HPDE6-E6E7 (cell line): ENCODE measurements around the gene KCNMA1.

Source experiments
- DNase-seq: peaks from one replicate; pipeline ENCODE4 v3.0.0; 2011; ENCODE audit warnings: missing footprints; ENCODE audit errors: extremely low spot score

Gene KCNMA1

DNA sequence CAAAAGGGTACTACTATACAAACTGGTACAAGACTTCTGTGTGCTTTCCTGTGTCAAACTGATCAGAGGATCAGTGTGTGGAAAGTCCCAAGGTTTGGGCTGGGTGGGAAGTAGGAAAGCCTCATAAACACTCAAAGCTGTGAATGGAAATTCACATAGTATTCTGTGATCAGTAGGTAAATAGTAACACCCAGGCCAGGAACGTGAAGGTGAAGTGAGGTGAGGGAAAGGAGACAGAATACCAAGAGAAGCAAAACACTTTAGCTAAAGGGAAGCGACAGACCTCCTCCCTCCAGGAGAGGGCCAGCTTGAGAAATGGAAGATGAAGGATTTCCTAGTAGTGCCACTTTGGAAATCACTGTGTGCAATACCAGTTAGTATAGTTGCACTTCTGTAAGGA is 451.9 kb downstream of the KCNMA1 start:
- DNase-seq: no peak

GRCh38 chr10:77182803-77183202 is 454.8 kb downstream of the KCNMA1 start:
- no peak for DNase-seq

DNA sequence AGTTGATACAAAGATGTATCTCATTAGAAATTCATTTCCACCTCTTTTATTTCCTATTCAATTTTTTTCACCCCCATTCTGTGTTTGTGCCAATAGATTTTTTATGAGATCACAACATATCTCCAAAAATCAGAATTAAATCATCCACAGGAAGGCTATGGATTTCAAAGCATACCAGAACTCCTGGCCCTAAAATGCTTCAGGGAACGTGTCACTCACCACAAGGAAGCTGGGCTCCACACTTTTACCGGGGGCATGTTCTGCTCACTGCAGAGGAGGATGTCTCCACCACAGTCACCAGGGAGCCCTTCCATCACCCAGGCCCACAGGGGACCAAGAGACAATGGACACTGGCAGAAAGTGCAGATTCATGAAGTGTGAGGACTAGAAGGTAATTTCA is 456.8 kb downstream of the KCNMA1 start:
- no peak for DNase-seq

DNA sequence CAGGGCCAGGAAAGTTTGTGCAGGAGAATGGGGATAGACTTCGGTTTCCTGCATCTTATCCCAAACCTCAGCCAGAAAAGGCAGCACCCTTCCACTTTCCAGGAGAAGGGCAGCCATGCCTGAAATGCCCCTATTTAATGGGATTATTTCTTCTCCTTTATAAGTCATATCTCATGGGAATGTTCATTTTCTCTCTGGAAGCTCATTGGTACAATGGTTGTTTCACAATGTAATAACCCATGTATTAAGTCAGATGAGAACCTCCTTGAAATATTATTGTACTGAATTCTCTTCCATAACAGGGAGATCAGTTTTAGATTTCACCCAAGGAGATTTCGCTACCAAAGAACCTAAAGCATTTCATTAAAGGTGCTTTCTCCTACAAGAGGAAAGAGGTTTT is 457.5 kb downstream of the KCNMA1 start:
- no peak for DNase-seq

DNA sequence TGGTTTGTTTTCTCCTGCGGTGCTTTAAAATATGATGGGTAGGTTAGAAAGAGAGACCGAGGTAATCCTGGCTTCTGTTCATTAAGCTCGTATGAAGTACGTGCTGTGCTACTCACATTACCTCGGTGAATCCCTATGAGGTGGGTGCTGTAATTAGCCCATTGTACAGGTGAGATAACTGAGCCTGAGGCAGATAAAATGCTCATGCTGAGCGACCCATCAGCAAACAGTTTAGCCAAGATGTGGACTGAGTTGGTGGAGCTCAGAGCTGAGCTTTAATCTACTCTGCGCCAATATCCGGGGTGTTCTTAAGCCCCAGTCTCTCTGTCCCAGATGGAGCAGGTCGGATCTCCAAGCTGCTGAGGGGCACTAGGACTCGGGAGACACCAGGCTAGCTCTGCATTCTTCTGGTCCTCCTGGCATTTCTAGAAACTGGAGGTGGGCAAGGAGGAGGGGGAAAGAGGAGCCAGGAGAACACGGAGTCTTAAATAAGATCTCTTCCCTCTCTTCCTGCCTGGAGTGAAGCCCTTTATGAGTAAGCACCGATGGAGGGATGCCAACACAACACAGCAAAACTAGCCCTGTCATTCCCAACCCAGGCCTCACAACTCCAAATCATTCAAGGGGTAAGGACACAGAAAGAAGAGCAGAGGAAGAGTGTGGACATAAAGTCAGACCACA is 458.5 kb downstream of the KCNMA1 start:
- no peak for DNase-seq

GRCh38 chr10:77177589-77177988 is 460.0 kb downstream of the KCNMA1 start:
- no peak for DNase-seq

- DNase-seq: no peak
These were observed 460.4 kb downstream of the KCNMA1 start for GRCh38 chr10:77177161-77177560.

DNA sequence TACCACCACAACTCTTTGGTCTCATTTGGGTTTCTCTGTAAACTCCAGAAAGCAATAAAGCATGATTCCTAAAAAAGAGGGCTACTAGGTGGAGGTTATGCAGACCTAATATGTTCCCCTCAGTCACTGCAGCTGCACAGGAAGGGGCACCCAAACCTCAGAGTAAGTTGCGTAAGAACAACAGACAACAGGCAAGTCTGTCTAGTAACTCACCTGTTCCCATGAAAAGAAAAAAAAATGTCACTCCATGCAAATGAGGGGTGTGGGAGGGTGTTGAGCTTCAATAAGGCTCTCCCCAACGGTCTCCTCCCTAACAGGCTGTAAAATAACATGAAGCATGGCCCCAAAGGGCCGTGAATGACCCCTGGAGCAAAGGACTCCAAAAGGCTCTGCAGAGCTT is 461.4 kb downstream of the KCNMA1 start:
- DNase-seq: no peak

GRCh38 chr10:77175631-77176222 is 461.9 kb downstream of the KCNMA1 start:
- no peak for DNase-seq

DNA sequence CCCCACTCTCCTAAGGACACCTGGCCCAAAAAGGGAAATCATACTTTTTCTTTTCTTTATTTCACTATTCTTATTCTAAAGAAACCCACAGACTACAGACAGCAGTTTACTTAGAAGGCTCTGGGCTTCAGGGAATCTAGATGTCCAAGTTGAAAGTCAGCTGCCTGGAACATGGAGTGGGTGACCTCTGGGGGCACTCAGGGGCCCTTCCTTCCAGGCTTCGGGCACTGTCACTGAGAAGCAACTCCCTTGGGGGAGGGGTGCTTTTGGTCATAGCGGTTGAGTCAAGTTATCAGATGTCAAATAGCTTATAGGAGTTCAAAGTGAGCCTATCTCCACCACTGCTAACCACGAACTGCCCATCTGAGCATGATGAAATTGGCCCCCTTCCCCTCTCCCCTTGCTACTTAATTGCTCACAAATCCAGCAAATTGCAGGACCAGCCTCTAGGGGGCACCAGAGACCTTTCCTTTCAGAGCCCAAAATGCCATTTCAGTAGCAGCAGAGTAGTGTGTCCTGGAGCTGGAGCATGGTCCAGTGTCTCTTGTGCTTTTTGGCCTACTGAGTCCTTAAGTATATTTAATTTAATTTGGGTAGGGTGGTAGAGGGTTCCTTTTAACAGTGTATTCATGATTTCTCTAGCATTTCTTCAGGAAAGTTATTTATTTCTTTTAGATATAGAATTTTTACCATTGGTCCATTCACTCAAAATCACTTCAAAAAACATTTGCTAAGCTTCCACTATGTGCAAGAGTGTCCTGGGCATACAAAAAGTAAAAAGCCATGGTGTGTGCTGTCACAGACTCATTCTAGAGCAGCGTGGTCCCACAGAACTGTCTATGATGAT is 463.8 kb downstream of the KCNMA1 start:
- DNase-seq: peak; percentile 56

GRCh38 chr10:77172086-77172485 is 465.5 kb downstream of the KCNMA1 start:
- no peak for DNase-seq

GRCh38 chr10:77168861-77169260 is 468.7 kb downstream of the KCNMA1 start:
- DNase-seq: no peak

DNA sequence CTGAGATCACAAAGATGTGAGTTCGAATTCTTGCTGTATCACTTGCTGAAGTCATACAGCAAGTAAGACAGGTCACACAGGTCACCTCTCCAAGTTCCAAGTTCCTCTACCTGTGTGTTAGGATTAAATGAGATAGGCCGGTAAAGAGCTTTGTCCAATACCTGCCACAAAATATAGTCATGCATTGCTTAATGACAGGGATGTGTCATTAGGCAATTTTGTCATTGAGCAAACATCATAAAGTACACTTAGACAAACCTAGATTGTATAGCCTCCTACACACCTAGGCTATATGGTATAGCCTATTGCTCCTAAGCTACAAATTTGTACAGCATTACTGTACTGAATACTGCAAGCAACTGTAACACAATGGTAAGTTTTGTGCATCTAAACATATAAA is 469.4 kb downstream of the KCNMA1 start:
- DNase-seq: no peak

DNA sequence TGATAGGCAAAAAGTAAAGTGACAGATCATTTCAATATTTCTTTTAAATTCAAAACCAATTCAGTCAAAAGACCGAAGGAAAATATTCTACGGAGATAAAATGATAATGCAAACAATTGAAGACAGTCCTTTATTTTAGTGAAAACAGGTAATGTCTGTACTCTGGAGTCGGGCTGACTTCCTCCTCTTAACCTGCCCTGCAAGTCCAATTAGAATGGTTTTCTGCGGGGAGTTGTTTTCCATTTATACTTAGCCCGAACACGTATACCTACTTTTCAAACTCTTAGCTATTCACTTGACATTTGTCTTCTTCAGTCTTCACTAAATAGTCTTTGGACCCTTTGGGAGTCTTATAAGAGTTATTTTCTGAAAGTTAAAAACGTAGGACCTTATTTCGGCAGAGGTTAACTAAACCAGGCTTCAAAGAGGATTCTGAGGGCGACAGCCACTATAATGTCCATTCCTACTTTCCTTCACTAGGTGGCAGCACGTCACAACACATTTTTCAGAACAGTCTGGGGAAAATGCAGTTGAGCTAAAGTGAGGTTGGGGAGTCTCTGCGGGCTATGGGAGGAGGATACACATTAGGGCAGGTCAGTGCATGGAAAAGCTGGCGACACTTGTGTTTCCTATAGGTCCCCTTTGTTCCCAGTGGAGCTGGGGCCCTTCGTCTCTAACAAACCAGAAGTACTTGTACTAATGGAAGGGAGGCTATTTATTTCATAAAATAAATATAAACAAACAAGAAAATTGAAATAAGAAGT is 472.0 kb downstream of the KCNMA1 start:
- DNase-seq: no peak

GRCh38 chr10:77164616-77165311 is 472.8 kb downstream of the KCNMA1 start:
- no peak for DNase-seq

GRCh38 chr10:77163670-77164348 is 473.8 kb downstream of the KCNMA1 start:
- DNase-seq: peak; percentile 83

GRCh38 chr10:77162697-77163096 is 474.9 kb downstream of the KCNMA1 start:
- no peak for DNase-seq

DNA sequence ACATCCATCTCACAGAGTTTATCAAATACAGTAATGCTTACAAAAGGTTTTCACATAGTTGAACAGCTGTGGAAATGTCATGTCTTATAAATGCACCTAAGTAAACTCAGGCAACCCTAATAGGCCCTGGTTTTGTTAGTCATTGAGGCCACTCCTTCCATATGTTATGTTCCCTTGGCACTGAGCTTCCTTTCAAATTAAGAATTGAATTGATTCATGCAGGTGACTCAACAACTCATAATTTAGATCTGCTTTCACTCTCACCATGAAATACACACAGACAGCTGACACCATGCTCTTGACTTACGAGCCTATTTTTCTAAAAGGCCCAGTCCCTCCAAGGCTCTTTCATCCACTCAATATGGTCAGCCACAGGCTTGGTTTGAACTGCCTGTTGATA is 476.9 kb downstream of the KCNMA1 start:
- DNase-seq: peak; percentile 65

DNA sequence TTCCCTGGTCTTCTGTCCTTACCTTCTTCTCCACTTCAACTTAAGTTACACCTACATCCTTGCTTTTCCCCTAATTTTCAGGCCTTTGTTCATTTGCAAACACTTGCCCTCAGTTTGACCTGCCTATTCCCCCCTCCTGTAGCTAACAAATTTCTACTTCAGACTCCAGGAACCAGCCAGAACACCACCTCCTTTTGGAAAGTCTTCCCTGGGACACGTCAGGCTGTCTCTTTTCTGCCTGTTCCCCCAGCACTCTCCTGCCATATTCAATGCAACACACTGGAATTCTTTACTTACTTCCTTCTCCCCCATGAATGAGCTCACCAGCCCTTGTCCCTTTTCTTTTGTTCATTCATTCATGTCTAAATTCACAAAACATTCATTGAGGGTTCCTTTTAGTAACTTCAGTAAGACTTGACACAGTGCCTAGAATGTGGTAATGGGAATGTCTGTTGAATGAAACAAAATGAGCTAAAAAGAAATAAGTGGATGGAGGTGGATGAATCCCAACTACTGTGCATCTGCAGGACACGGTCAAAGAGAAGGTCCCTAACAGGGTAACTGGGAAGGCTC is 478.0 kb downstream of the KCNMA1 start:
- DNase-seq: no peak

DNA sequence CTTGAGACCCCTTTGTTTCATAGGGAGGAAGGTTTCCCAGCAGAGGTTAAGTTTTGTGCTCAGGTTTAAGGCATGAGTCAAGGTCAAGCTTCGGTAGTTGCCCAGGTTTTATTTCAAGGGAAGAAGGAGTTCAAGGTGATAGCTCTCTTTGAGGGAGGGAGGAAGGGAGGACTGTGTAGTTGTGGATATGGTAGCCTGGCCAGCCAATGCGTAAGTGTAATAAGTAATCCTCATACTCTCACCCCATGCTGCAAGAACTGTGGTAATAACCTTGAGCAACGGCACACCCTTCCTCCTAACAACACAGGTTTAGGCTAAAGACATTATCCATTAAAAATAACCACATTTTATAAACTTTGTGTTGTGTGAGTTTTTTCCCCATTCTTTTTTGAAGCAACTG is 478.9 kb downstream of the KCNMA1 start:
- no peak for DNase-seq
